LNCaP clone FGC (cell line): ENCODE measurements around the gene SLC25A22.

Experiments
- DNase-seq: peaks from one replicate; pipeline ENCODE4 v3.0.0-alpha.2; 2011; ENCODE audit warnings: low read depth
- H3K4me3 ChIP-seq: 2 replicates; pipeline ENCODE4 v1.5.1; 2011; ENCODE audit warnings: mild to moderate bottlenecking, low read depth, low read length, control low read depth
- CTCF ChIP-seq: IDR thresholded peaks from 2 replicates; pipeline ENCODE4 v1.5.1; 2012; ENCODE audit warnings: mild to moderate bottlenecking; ENCODE audit not compliant: control insufficient read depth, insufficient read depth; ENCODE audit errors: extremely low read depth

Gene SLC25A22

GRCh38 chr11:790721-791564, 7.1 kb downstream of the SLC25A22 start:
- no peak for DNase-seq
- no peak overlapping the region for H3K4me3 ChIP-seq
- TF ChIP-seq CTCF: no peak

- TF ChIP-seq CTCF: no peak
- DNase-seq: no peak
- no peak within 1 kb of the TSS for H3K4me3 ChIP-seq
Measured at GRCh38 chr11:789943-790342, 8.1 kb downstream of the SLC25A22 start, which contains the start of gene CEND1. CEND1 (minus strand) TSS chr11:790090; CDS start chr11:788576, 1,514 bp downstream.

GRCh38 chr11:788953-789940, 8.8 kb downstream of the SLC25A22 start:
- H3K4me3 ChIP-seq: no peak overlapping the region
- no peak for DNase-seq
- TF ChIP-seq CTCF: no peak

- H3K4me3 ChIP-seq: no peak overlapping the region
- no peak for DNase-seq
- TF ChIP-seq CTCF: no peak
Measured at GRCh38 chr11:788009-788640, 10.0 kb downstream of the SLC25A22 start.

- DNase-seq: no peak
- H3K4me3 ChIP-seq: no peak overlapping the region
- no peak for TF ChIP-seq CTCF
Measured at GRCh38 chr11:787084-787675, 10.9 kb downstream of the SLC25A22 start.

GRCh38 chr11:786235-787083, 11.6 kb downstream of the SLC25A22 start:
- H3K4me3 ChIP-seq: no peak overlapping the region
- TF ChIP-seq CTCF: no peak
- DNase-seq: no peak
